PC-9 (cell line): ENCODE results near the gene SOX10. TPM values are rescaled to one million over a fixed set of nuclear protein-coding genes. Genes with fewer than 3 reads are reported as not detected.

Experiments
- BruUV-seq: library from RNA; stranded (reverse); fragments of 400-500 nt; replicated peaks from 2 replicates; lab custom pipeline; 2021; lab: Mats Ljungman, UMichigan
- CTCF ChIA-PET: fragments of 300-600 bp; sonication (Branson Sonifier 250); formaldehyde crosslinking; loops from one replicate; lab custom pipeline; 2022; ENCODE audit warnings: antibody characterized with exemption; lab: Charles Lee
- POLR2A ChIA-PET: fragments of 300-600 bp; sonication (Branson Sonifier 250); formaldehyde crosslinking; loops from one replicate; lab custom pipeline; 2022; ENCODE audit warnings: antibody characterized with exemption; ENCODE audit not compliant: unreplicated experiment; lab: Charles Lee
- DNase-seq, 2 experiments: peaks; one replicate each; pipeline versions ENCODE4 v3.0.0 to v3.0.0-alpha.2; 2015 to 2022; ENCODE audit warnings: mixed read lengths in 1 of 2
- H2AFZ ChIP-seq: fragments of 200-600 bp; sonication (generic); 2 replicates; pipeline ENCODE4 v1.8.1; 2017; ENCODE audit warnings: antibody characterized with exemption
- H3F3A ChIP-seq: fragments of 200-600 bp; sonication (generic); 2 replicates; pipeline ENCODE4 v1.8.1; 2017; ENCODE audit warnings: antibody characterized with exemption, mild to moderate bottlenecking, low read depth; ENCODE audit not compliant: insufficient read depth
- H3K27ac ChIP-seq: fragments of 200-600 bp; sonication (generic); 2 replicates; pipeline ENCODE4 v1.6.1; 2016; ENCODE audit warnings: mixed run types
- H3K27me3 ChIP-seq: fragments of 200-600 bp; sonication (generic); 2 replicates; pipeline ENCODE4 v1.6.1; 2016; ENCODE audit warnings: low read depth, mixed run types; ENCODE audit not compliant: insufficient read depth
- H3K36me3 ChIP-seq: fragments of 200-600 bp; sonication (generic); 2 replicates; pipeline ENCODE4 v1.6.1; 2016; ENCODE audit warnings: low read depth, mixed run types
- H3K4me1 ChIP-seq: fragments of 200-600 bp; sonication (generic); replicated peaks from 2 replicates; pipeline ENCODE4 v1.6.1; 2016; ENCODE audit warnings: mixed run types; ENCODE audit not compliant: insufficient read depth
- H3K4me2 ChIP-seq: fragments of 200-600 bp; sonication (generic); 2 replicates; pipeline ENCODE4 v1.6.1; 2017; ENCODE audit warnings: mixed run types
- H3K4me3 ChIP-seq: fragments of 200-600 bp; sonication (generic); 2 replicates; pipeline ENCODE4 v1.6.1; 2016; ENCODE audit warnings: mixed run types
- H3K79me2 ChIP-seq: fragments of 200-600 bp; sonication (generic); 2 replicates; pipeline ENCODE4 v1.6.1; 2017; ENCODE audit warnings: low read depth, mixed run types
- H3K9me2 ChIP-seq: fragments of 200-600 bp; sonication (generic); 2 replicates; pipeline ENCODE4 v1.8.1; 2017; ENCODE audit warnings: mild to moderate bottlenecking; ENCODE audit not compliant: insufficient read depth
- H3K9me3 ChIP-seq: fragments of 200-600 bp; sonication (generic); 2 replicates; pipeline ENCODE4 v1.8.1; 2016; ENCODE audit warnings: low read depth; ENCODE audit not compliant: insufficient read depth
- H4K20me1 ChIP-seq: fragments of 200-600 bp; sonication (generic); 2 replicates; pipeline ENCODE4 v1.8.1; 2017; ENCODE audit not compliant: insufficient read depth
- EZH2 ChIP-seq: fragments of 200-600 bp; sonication (generic); IDR thresholded peaks from 2 replicates; pipeline ENCODE4 v1.8.0; 2017; ENCODE audit warnings: antibody characterized with exemption, low read depth
- intact Hi-C: fragments of 100-400 bp; cut with micrococcal nuclease; formaldehyde crosslinking; loops from one replicate; pipeline ENCODE4 v1.10.0; 2022; ENCODE audit not compliant: unreplicated experiment
- total RNA-seq: library from RNA; stranded (reverse); gene quantifications from 2 replicates; pipeline ENCODE4 v1.2.3, GENCODE V29; 2021
- TF ChIP-seq, protein P1 (sequence below): fragments of 200-600 bp; sonication (generic); conservative IDR thresholded peaks from 2 replicates; pipeline ENCODE4 v1.6.1; 2017; ENCODE audit warnings: mixed run types, antibody characterized with exemption, mild to moderate bottlenecking, moderate library complexity

SOX10 gene
- total RNA-seq, 1 experiment from 2014 or later: not detected

GRCh38 chr22:37985050-37985585 is 763 bp upstream of the SOX10 start:
- intact Hi-C loops: no loop called here
- H3K4me1 ChIP-seq: no peaks in the 10 kb centered on the region
- no peak overlapping the region for H3K4me2 ChIP-seq
- ChIA-PET CTCF (no interaction called here), POLR2A (interaction anchor here (0.7 kb wide), 1 partner anchor 15 kb away, joined by 5 read pairs; no protein-coding TSS in a partner anchor)
- H3F3A ChIP-seq: peaks cover 4% of the 10 kb centered on the region; the same call in 1 of the 2 replicates
- H4K20me1 ChIP-seq: no peaks in the 10 kb centered on the region
- BruUV-seq: no TSS peak
- H3K27me3 ChIP-seq: no peaks in the 10 kb centered on the region
- H3K9me3 ChIP-seq: no peaks in the 10 kb centered on the region
- H3K9me2 ChIP-seq: no peaks in the 10 kb centered on the region
- TF ChIP-seq, protein P1, sequence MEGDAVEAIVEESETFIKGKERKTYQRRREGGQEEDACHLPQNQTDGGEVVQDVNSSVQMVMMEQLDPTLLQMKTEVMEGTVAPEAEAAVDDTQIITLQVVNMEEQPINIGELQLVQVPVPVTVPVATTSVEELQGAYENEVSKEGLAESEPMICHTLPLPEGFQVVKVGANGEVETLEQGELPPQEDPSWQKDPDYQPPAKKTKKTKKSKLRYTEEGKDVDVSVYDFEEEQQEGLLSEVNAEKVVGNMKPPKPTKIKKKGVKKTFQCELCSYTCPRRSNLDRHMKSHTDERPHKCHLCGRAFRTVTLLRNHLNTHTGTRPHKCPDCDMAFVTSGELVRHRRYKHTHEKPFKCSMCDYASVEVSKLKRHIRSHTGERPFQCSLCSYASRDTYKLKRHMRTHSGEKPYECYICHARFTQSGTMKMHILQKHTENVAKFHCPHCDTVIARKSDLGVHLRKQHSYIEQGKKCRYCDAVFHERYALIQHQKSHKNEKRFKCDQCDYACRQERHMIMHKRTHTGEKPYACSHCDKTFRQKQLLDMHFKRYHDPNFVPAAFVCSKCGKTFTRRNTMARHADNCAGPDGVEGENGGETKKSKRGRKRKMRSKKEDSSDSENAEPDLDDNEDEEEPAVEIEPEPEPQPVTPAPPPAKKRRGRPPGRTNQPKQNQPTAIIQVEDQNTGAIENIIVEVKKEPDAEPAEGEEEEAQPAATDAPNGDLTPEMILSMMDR: no peak
- no peak for TF ChIP-seq EZH2
- DNase-seq: no peak
- H2AFZ ChIP-seq: no peak overlapping the region
- no peak overlapping the region for H3K27ac ChIP-seq
- no peaks in the 10 kb centered on the region for H3K36me3 ChIP-seq
- H3K79me2 ChIP-seq: no peaks in the 10 kb centered on the region
- no peak overlapping the region for H3K4me3 ChIP-seq

GRCh38 chr22:37982938-37983859 is 1.2 kb downstream of the SOX10 start:
- H2AFZ ChIP-seq: no peak overlapping the region
- no peaks in the 10 kb centered on the region for H3F3A ChIP-seq
- H3K79me2 ChIP-seq: no peaks in the 10 kb centered on the region
- H3K27me3 ChIP-seq: no peaks in the 10 kb centered on the region
- H3K27ac ChIP-seq: no peak overlapping the region
- H3K36me3 ChIP-seq: no peaks in the 10 kb centered on the region
- no peak overlapping the region for H3K4me2 ChIP-seq
- ChIA-PET POLR2A (no interaction called here), CTCF (no interaction called here)
- BruUV-seq: no TSS peak
- intact Hi-C loops: no loop called here
- no peaks in the 10 kb centered on the region for H3K9me3 ChIP-seq
- TF ChIP-seq, protein P1: no peak
- no peak for TF ChIP-seq EZH2
- H3K4me3 ChIP-seq: no peak overlapping the region
- H3K9me2 ChIP-seq: no peaks in the 10 kb centered on the region
- DNase-seq: no peak
- no peaks in the 10 kb centered on the region for H4K20me1 ChIP-seq
- H3K4me1 ChIP-seq: no peaks in the 10 kb centered on the region

DNA sequence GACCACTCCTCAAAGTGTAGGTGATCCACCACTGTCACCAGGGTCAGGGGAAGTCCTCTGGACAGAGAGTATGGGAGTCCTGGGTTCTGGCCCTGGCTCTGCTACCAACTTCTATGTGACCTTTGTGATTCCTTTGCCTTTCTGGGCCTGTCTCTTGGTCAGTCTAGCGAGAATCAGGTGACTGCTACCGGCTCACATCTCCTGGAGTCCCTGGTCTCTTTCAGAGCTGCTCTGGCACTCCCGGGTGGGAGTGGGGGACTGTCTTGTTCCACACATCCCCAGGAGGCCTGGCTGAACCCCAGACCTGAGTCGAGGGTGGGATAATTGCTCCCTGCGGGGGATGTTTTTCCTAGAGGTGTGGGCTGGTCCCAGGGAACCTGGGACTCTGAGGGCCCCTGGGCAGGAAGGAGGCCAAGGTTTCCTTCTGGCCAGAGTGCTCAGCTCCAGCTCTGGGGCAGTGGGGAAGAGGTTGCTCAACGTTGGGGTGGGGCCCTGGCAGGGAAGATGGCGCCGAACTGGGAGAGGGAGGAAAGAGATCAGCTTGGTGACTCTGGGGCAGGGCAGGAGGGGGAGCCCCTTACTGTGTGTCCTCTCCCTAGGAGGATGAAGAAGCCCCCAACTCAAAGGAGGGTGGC is 2.1 kb downstream of the SOX10 start:
- TF ChIP-seq, protein P1: no peak
- TF ChIP-seq EZH2: no peak
- intact Hi-C loops: no loop called here
- no peak for DNase-seq
- Histone ChIP-seq H3K79me2 (no peaks in the 10 kb centered on the region), H3K4me1 (no peaks in the 10 kb centered on the region), H4K20me1 (no peaks in the 10 kb centered on the region), H3K36me3 (no peaks in the 10 kb centered on the region), H3K4me3 (no peak overlapping the region), H2AFZ (no peak overlapping the region), H3K27me3 (no peaks in the 10 kb centered on the region), H3K9me2 (no peaks in the 10 kb centered on the region), H3K9me3 (no peaks in the 10 kb centered on the region), H3F3A (no peaks in the 10 kb centered on the region), H3K4me2 (no peak overlapping the region), H3K27ac (no peak overlapping the region)
- ChIA-PET POLR2A (interaction anchor here (0.6 kb wide), 1 partner anchor 75 kb away, joined by 3 read pairs; the partner anchor contains the start of gene PICK1), CTCF (no interaction called here)
- BruUV-seq: no TSS peak
